ENCODE measurements around the gene OPHN1.

OPHN1 gene

GRCh38 chrX:68018248-68019203 is 414.8 kb downstream of the OPHN1 start:
- Histone ChIP-seq H3K27ac (ENCODE audit: insufficient read depth, low read depth, low read length, poor library complexity, severe bottlenecking) (no peak overlapping the region), H3K36me3 (ENCODE audit: control insufficient read depth, insufficient read depth, low read length) (no peaks in the 10 kb centered on the region), H3K4me3 (ENCODE audit: insufficient read depth, low read depth, low read length) (no peak overlapping the region), H3K4me1 (ENCODE audit: control insufficient read depth, insufficient read depth, low read length) (no peaks in the 10 kb centered on the region), H3K27me3 (ENCODE audit: control insufficient read depth, insufficient read depth, low read length, poor library complexity, severe bottlenecking) (no peaks in the 10 kb centered on the region), H3K9me3 (ENCODE audit: control insufficient read depth, low read length) (no peaks in the 10 kb centered on the region)
- WGBS, 2 experiments = 68 to 78% methylated on average over 9 of the region's 9 CpGs

- no peak overlapping the region for H3K4me3 ChIP-seq (ENCODE audit: insufficient read depth, low read depth, low read length)
- H3K27me3 ChIP-seq (ENCODE audit: control insufficient read depth, insufficient read depth, low read length, poor library complexity, severe bottlenecking) = no peaks in the 10 kb centered on the region
- no peaks in the 10 kb centered on the region for H3K9me3 ChIP-seq (ENCODE audit: control insufficient read depth, low read length)
- H3K36me3 ChIP-seq (ENCODE audit: control insufficient read depth, insufficient read depth, low read length) = no peaks in the 10 kb centered on the region
- H3K27ac ChIP-seq (ENCODE audit: insufficient read depth, low read depth, low read length, poor library complexity, severe bottlenecking) = no peak overlapping the region
- no peaks in the 10 kb centered on the region for H3K4me1 ChIP-seq (ENCODE audit: control insufficient read depth, insufficient read depth, low read length)
Measured at GRCh38 chrX:67998540-67998939, 434.8 kb downstream of the OPHN1 start.
